ENCODE results near the gene PLPP7. TPM values are rescaled to one million over a fixed set of nuclear protein-coding genes. Genes with fewer than 3 reads are reported as not detected.

Gene PLPP7
- polyA plus RNA-seq, 12 donors: 10.8 to 52.6 (median 29.8) TPM; not detected in 1

DNA sequence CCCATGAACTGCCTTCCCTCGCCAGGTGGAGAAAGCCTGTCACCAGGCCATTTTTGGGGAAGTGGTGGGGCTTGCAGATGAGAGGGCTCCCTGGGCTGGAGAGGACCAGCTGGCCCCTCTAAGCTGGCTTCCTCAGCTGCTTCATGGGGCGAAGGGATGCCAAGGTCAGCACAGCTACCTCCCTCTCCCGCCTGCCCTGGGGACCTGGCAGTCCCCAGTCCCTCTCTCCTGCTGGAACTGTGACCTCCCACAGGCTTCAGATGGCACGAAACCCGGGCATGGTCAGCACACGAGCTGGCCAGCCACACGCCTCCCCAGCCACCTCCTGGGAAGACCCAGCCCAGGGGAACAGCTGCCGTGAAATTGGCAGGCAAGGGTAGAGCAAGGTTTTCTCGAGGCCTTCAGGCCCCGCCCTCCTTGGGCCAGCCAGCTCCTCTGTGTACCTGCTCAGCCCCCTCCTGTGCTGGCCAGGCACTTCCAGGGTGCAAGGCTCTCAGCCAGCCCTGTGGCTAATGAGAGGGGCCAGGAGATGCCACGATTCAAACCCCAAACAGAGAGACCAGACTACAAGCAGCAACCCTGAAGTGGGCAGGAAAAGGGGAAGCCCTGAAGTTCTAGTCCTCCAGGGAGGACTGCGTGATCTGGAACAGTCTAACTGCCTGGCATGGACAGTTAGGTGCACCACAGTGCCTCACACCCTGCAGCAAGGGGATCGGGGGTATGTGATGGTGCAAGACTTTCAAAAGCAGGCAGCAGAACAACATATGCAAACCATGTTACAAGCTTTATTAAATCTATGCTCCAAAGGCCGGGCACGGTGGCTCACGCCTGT is 12.9 kb downstream of the PLPP7 start:
- no peak for DNase-seq

DNA sequence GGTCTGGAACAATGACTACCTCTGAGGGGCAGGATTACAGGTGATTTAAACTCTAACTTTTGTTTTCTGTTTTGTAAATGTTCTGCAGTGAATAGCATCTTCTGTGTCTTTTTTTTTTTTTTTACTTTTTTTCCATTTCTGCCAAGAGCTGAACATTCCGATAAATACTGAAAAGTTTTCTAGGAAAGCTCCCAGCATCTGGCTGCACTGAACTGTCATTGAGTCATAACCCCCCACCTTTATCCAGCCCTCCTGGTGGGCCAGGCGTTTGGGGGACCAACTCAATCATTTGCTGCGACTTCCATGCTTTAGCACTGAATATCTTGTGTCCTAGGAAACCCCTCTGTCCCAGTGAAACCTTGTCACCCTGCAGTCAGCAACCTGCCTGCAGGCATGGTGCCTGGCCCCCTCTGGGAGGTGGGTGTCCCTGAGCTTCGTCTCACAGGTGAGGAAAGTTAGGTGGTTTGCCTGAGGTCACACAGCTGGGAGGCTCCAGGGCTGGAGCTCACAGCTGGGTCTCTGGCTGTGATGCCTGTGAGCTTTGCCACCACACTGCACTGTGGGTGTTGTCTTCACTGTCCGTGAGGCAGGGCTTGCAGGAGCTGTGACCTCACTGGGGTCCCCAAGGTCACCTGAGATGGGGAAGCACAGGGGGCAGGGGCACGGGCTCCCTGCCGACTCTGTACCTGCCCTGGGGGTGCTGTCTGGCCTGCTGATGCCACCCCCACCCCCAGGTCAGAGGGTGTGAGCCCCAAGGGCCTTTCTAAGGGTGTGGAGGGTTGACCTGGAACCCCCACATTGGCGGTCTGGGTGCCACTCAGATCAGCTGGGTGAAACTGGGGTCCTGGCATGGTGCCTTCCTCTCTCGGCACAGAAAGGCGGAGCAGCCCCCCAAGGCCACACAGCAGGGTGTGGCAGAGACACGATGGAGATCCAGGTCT is 14.1 kb downstream of the PLPP7 start:
- DNase-seq: no peak

DNA sequence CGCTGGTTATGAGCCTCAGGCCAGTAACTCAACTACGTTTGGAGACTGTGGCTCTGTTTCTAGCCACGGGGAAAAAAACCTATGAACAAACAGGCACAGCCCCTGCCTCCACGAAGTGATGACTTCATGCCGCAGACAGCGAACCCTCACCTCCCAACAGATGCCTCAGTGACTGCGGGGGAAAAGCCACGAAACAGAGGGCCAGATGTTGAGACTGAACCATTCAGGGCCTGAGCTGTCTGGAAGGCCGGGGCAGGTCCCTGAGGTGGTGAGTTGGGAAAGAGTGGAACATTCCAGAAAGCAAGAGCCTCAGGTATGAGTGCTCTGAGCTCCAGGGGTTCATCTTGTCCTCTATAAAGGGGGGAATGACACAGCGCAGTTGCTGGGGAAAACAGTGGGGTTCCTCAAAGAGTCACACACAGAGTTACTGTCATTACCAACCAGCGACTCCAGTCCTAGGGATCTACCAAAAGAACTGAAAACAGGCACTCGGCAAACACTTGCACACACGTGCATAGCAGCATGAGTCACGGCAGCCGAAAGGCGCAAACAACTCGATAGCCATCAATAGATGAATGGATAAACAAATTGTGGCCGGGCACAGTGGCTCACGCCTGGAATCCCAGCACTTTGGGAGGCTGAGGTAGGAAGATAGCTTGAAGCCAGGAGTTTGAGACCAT is 15.3 kb downstream of the PLPP7 start:
- no peak for DNase-seq

DNA sequence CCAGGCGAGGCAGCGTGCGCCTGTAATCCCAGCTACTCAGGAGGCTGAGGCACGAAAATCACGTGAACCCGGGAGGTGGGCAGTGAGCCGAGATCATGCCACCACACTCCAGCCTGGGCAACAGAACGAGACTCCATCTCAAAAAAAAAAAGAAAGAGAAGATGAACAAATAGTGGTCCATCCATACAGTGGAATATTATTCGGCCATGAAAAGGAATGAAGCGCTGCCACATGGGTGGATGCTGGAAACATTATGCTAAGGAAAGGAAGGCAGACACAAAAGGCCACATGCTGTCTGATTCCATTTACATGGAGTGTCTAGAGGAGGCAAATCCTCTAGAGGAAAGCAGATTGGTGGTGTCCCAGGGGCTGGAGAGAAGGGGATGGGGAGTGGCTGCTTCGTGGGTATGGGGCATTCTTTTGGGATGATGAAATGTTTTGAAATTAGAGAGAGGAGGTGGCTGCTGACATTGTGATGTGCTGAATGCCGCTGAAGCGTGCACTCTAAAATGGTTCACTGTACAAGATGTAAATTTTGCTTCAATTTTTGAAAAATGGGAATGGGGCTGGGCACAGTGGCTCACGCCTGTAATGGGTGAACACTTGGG is 17.0 kb downstream of the PLPP7 start:
- DNase-seq: no peak

DNA sequence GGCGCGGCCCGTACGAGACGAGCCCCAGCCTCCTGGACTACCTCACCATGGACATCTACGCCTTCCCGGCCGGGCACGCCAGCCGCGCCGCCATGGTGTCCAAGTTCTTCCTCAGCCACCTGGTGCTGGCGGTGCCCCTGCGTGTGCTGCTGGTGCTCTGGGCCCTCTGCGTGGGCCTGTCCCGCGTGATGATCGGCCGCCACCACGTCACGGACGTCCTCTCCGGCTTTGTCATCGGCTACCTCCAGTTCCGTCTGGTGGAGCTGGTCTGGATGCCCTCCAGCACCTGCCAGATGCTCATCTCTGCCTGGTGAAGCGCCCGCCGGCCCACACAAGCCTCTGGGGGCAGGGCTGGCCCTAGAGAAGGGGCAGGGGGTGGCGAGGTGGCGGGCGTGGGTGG is 18.5 kb downstream of the PLPP7 start:
- DNase-seq: no peak

DNA sequence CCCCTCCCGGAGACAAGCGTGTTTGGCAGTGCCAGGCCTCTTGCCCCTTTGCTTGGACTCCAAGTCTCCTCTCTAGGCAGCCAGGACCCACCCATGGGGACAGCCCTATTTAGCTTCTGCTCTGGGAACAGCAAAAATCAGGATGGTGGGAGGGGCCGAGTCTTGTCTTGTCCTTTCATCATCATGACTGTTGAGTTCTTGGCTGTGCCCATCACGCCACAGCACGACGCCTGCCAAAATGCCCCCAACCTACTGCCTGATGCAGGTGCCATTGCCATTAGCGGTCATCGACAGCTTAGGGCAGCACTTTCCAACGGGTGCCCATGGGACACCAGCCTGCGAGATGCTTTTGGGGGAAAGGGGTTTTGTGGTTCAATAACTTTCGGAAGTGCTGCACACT is 18.9 kb downstream of the PLPP7 start:
- DNase-seq: no peak

DNA sequence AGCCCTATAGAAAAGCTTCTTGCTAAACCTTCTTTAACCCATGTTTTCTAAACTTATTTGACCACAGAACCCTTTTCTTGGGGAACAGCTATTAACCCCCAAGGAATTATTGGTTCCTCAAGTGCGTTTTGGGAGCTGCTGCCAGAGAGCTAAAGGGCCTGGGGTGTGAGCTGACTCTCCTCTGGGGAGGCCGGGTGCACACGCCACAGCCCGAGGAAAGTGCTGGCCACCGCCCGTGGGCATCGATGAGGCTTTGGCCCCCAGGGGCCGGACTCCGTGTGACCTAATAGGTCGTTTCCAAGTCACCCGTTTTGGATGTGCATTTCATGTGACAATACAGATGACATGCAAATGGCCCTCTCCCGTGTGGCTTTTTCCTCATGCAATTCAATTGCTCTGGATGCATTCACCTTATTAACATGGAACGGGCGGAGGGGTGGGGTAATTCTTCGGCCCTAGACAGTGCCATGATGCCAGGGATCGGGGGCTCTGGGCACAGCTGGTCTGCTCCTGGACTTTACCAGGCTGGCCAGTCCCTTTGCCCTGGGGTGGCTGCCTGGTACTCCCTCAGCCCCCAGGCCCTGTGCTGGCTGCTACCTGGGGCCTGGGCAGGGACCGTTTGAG is 19.5 kb downstream of the PLPP7 start:
- DNase-seq: no peak

DNA sequence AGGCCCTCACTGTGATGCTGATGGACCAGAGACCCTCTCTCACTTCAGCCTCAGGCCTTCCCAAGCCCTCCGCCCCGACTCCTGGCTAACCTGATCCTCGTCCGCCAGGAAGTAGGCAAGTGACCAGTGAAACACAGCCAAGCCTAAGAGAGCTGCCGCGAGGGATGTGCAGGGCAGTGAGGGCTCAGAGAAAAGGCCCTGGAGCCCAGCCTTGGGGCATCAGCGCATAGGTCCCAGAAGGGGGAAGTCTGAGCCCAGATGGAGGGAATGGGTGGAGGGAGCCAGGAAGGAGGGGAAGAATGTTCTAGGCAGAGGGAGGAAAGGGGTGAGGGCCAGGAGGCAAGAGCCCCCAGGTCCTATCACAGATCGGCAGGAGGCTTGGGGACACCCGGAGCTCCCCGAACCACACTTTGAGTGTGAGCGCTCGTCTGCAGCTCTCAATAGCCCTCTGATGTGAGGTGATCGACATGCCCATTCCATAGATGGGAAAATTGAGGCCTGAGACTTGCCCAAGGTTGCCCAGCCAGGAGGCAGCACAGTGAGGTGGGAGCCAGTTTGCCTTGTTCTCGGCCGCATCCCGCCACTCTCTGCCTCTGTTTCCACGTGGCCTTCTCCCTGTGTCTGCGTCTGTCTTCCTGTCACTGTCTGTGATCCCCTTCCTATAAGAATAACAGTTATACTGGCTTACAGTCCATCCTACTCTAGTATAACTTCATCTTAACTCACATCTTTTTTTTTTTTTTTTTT is 20.2 kb downstream of the PLPP7 start:
- DNase-seq: no peak

DNA sequence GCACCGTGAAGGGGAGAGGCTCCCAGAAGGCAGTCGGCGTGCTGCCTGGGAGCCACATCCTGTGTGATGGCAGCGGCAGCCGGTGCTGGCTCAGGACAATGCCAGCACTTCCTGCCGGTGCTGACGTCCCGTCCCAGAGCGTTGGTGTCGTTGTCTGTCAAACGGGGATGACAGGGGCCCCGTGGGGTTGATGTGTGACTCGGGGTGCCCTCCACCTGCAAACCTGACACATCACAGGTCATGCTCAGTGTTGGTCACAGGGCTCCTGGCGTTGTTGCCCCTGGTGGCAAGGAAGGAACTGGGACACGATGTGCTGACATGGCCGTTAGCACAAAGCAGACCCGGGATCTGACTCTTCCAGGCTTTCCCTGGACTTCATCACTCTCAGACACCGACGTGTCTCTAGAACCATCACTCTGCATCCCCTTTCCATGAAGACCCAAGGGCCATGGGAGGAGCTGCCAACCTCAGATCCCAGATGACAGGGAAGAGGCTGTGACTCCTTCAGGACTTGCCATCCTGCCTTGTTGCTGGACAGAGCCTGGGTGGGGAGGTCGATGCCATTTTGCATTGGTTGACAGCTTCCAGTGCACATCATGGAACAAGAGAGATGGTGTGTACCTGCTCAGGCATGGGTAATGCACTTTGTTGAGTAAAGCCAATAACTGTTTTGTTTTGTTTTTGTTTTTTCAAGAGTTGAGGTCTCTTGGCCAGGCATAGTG is 21.5 kb downstream of the PLPP7 start:
- DNase-seq: no peak

DNA sequence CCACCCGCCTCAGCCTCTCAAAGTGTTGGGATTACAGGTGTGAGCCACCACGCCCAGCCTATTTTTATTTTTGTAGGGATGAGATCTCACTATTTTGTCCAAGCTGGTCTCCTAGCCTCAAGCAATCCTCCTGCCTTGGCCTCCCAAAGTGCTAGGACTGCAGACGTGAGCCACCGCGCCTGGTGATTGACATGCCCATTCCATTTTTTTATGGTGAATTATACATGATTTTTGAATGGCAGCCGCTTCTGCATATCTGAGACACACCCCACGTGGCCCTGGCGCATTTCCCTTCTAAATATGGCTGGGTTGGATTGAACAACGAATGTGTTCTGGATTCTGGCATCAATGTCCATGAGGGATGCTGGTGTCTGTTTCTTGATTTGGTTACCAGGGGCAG is 22.7 kb downstream of the PLPP7 start:
- DNase-seq: no peak

DNA sequence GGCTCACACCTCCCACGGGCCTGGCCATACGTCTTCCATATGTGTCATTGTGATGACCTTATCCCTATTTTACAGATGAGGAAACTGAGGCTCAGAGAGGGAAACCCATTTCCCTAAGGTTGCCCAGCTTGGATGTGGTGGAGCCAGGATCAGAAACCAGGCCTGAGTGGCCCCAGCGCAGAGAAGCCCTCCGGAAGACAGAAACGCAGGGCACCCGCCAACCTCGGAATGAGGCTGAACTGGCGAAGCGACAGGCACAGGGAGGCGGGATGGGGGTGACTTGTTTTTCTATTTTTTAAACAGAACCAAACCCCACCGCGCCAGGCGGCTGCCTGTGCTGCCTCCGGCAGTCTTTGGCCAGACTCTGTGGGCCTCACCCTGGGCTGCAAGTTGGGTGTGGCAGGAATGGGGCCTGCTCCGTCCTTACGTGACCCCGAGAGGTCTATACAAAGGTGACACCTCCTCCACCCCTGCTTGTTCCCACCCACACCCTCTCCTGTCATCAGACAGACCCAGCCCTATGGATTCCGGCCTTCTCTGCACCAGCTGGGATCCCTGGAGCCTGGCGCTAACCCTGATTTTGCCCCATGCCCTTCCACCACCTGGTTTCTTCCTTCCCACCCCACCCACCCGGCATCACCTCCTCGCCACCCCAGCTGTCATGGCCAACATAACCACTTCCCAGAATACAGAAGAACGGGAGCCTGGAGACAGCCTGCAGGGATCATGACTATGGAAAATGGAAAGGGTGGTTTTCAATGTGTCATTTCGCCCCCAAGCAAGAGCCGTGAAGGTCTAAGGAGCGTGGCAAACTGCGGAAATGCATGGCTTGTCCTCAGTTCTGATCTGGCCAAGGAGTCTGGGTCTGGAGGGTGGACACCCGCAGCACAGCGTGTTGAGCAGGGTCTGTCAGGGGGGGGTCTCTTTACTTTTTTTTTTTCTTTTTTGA is 23.6 kb downstream of the PLPP7 start:
- no peak for DNase-seq

DNA sequence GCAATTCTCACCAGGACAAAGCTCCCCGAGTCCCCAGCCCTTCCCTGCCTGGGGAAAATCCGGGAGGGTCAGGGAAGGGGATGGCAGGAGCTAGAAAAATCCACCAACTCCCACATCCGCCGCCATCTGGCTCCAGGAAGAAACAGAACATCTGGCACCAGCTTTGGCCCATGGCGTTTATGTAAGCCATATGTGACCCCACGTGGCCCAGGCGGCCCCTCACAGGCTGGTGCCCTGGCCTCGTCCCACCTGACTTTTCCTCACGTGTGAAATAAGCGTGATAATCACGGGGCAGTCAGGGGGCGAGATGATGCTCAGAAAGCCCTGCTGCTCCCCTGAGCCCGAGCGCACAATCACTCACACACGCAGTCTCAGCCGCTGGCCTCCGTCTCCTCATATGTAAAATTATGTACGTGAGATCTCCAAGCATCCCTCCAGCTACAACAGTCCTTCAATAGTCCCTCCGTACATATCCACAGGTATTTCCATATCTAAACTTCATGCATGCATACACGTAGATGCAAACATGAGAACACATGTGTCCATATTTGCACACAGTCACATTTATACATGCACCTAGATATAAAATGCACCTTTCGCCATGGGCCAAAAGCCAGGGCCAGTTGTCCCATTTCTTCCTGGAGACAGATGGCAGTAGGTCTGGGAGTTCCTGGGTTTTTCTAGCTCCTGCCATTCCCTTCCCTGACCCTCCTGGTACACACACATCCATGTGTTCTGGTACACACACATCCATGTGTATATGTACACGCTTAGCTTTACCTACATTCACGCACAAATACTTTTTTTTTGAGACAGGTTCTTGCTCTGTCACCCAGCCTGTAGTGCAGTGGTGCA is 28.9 kb downstream of the PLPP7 start:
- DNase-seq: no peak

DNA sequence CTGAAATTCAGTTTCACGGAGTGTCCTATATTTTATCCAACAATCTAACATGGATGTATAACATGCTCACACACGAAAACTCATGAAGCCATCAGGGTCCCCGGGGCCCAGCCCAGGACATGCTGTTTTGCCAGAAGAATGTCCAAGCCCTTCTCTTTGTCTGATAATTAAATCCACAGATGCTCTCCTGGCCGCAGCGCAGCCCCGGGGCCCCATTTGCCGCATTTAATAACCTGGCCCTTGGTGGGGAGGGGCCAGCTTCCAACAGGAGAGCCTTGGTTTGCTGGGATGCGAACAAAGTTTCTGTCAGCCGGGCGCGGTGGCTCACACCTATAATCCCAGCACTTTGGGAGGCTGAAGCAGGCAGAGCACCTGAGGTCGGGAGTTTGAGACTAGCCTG is 30.0 kb downstream of the PLPP7 start:
- DNase-seq: peak; percentile 77

DNA sequence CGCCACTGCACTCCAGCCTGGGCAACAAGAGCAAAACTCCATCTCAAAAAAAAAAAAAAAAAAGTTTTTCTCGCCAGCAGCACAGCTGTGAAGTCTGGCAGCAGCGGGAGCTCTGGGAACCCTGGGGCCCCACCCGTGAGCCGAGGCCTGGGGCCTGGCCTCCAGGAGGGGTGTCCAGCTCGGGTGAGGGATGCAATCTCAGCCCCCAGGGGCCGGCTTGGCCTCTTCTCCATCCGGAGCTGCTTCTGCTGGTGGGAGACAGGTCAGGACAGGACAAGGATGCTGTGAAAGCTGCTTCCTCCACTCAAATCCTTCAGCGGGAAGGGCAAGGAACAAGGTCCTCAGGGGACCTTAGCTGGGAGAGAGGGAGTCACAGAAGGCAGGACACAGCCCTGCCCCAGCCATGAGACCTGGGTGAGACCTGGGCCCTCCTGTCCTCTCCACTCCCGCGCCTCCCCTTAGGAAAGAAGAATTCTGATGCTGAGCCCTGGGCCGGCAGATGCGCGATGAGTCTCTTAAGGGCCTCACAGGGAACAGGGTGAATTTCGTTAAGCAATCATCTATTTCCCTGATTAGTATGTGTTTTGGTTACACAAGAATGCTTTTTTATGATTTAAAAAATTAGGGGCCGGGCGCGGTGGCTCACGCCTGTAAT is 30.6 kb downstream of the PLPP7 start:
- peak; percentile 83 for DNase-seq

DNA sequence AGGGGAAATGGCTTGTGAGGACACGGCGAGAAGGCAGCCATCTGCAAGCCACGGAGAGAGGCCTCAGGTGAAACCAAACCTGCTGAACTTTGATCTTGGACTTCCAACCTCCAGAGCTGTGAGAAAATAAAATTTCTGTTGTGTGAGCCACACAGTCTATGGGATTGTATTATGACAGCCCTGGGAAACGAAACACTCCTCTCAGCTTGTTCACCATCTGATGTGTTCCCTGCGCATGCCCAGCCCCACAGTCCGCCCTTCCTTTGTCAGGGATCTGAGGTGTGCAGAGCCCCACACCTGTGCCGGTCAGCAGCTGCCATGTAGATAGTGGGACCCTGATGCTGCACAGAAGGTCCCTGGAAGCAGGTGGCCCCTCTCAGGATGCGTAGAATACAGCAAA is 34.1 kb downstream of the PLPP7 start:
- no peak for DNase-seq

DNA sequence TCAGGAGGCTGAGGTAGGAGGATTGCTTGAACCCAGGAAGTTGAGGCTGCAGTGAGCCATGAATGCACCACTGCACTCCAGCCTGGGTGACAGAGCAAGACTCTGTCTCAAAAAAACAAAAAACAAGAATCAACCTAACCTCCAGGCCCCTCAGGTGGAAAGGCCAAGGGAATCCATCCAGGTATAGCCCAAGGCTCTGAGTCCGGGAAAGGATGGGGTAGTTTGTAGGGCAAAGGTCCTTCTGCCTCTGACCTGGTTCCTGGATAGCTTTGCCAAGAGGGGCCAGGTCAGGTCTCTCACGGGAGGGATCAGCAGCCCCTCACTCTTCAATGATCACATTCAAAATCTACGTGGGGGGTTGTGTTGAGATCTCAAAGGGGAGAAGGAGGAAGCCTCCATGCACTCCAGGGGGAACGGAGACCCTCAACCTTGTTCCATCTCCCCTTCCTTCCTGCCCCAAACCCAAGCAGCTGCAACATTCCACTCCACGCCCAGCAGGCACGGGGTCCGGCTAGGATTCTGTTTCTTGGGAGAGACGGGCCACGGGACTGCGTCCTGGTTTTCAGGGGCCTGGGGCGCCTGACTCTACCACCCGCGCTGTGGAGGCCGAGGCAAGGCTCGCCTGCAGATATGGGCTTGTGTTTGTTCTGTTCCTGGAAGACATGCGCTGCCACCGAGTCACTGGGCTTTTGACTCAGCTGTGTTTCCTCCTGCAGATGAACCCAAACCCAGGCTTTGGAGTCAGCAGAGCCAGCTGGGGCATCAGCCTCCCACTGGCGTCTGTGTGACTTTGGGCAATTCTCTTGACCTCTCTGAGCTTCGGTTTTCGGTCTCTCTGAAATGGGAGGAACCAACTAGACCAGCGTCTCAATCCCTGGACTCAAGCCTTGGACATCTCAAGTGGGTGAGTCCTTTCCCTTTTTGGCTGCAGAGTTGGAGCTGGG is 35.5 kb downstream of the PLPP7 start:
- DNase-seq: no peak
